ENCODE measurements around the gene CELF5.
A peak's percentile ranks its signal among the peaks of the same experiment; 100 is the strongest.

Gene CELF5

GRCh38 chr19:3224346-3225168, at the start of gene CELF5:
Gene CELF5, plus strand, starts transcription at chr19:3224661. Its CDS starts 79 bp downstream, at chr19:3224740.
- DNase-seq (ENCODE audit: low read depth in 2 of 3, low spot score in 1 of 3): peak in 1 of 3 donors; percentile 45

GRCh38 chr19:3175781-3176714, 48.4 kb upstream of the CELF5 start:
- DNase-seq (ENCODE audit: low read depth in 2 of 3, low spot score in 1 of 3): no peak

GRCh38 chr19:3176715-3177501, 47.6 kb upstream of the CELF5 start:
- DNase-seq (ENCODE audit: low read depth in 2 of 3, low spot score in 1 of 3): peak; percentile 53 to 60 (median 54)

GRCh38 chr19:3178377-3178972, 46.0 kb upstream of the CELF5 start, which contains the start of gene S1PR4:
Gene S1PR4, plus strand, starts transcription at chr19:3178769. Its CDS starts 24 bp downstream, at chr19:3178793.
- DNase-seq (ENCODE audit: low read depth in 2 of 3, low spot score in 1 of 3): peak in 2 of 3 donors; percentile 43 to 46

- DNase-seq (ENCODE audit: low read depth in 2 of 3, low spot score in 1 of 3): peak in 1 of 3 donors; percentile 32
These were observed 45.3 kb upstream of the CELF5 start for GRCh38 chr19:3178973-3179738.

GRCh38 chr19:3179739-3180293, 44.6 kb upstream of the CELF5 start:
- peak in 2 of 3 donors; percentile 16 to 35 for DNase-seq (ENCODE audit: low read depth in 2 of 3, low spot score in 1 of 3)

GRCh38 chr19:3183721-3184641, 40.5 kb upstream of the CELF5 start:
- no peak for DNase-seq (ENCODE audit: low read depth in 2 of 3, low spot score in 1 of 3)

- peak in 1 of 3 donors; percentile 47 for DNase-seq (ENCODE audit: low read depth in 2 of 3, low spot score in 1 of 3)
These were observed 39.5 kb upstream of the CELF5 start for GRCh38 chr19:3184847-3185460.

GRCh38 chr19:3185461-3186159, 38.9 kb upstream of the CELF5 start, which contains the start of gene NCLN:
Gene NCLN, plus strand, starts transcription at chr19:3185930. Its CDS starts 101 bp downstream, at chr19:3186031.
- DNase-seq (ENCODE audit: low read depth in 2 of 3, low spot score in 1 of 3): peak; percentile 88 to 93 (median 92)

- DNase-seq (ENCODE audit: low read depth in 2 of 3, low spot score in 1 of 3): no peak
These were observed 38.2 kb upstream of the CELF5 start for GRCh38 chr19:3186160-3186688.

GRCh38 chr19:3186891-3187661, 37.4 kb upstream of the CELF5 start:
- no peak for DNase-seq (ENCODE audit: low read depth in 2 of 3, low spot score in 1 of 3)

- no peak for DNase-seq (ENCODE audit: low read depth in 2 of 3, low spot score in 1 of 3)
These were observed 36.6 kb upstream of the CELF5 start for GRCh38 chr19:3187662-3188511.

- DNase-seq (ENCODE audit: low read depth in 2 of 3, low spot score in 1 of 3): no peak
These were observed 35.5 kb upstream of the CELF5 start for GRCh38 chr19:3188627-3189596.
